Endothelial cell of umbilical vein (primary cell): ENCODE measurements around the gene ZFYVE21. TPM values are rescaled to one million over a fixed set of nuclear protein-coding genes. Genes with fewer than 3 reads are reported as not detected.

Experiments
- BruUV-seq: library from RNA; stranded (reverse); fragments of 400-500 nt; replicated peaks from 2 replicates; lab custom pipeline; 2021; lab: Mats Ljungman, UMichigan
- CTCF ChIA-PET: fragments of 300-600, 350-600 bp; sonication (Branson Sonifier 250); formaldehyde crosslinking; loops from one replicate; lab custom pipeline; 2021; ENCODE audit warnings: antibody characterized with exemption, inconsistent platforms; lab: Charles Lee
- POLR2A ChIA-PET: fragments of 300-600, 350-600 bp; sonication (Branson Sonifier 250); formaldehyde crosslinking; loops from one replicate; lab custom pipeline; 2021; ENCODE audit warnings: antibody characterized with exemption, inconsistent platforms; lab: Charles Lee
- DNase-seq: peaks from one replicate; pipeline ENCODE4 v3.0.0-alpha.2; 2011; ENCODE audit warnings: low read depth, low spot score
- FAIRE-seq: peaks from 2 replicates; lab custom pipeline; 2011; peaks lifted over from hg19 to GRCh38; lab: Jason Lieb, UNC
- H2AFZ ChIP-seq: 2 replicates; pipeline ENCODE4 v1.6.0; 2012; ENCODE audit warnings: low read depth, low read length, control low read depth, inconsistent platforms
- H3K27ac ChIP-seq: 2 replicates; pipeline ENCODE4 v1.5.1; 2011; ENCODE audit warnings: low read depth, mild to moderate bottlenecking, control low read depth, low read length, moderate library complexity; ENCODE audit not compliant: insufficient read depth
- H3K27me3 ChIP-seq, 2 experiments: 2 replicates each; pipeline versions ENCODE4 v1.6.0 to v1.6.1; 2011; ENCODE audit warnings: low read length in 2 of 2, mixed read lengths in 1 of 2; ENCODE audit not compliant: control insufficient read depth in 2 of 2, insufficient read depth in 2 of 2
- H3K36me3 ChIP-seq, 2 experiments: 2 replicates in 1 of 2; 3 replicates in 1 of 2; pipeline ENCODE4 v1.5.1; 2011; ENCODE audit warnings: low read length in 2 of 2, mild to moderate bottlenecking in 1 of 2, moderate library complexity in 1 of 2; ENCODE audit not compliant: control insufficient read depth in 2 of 2, insufficient read depth in 2 of 2; ENCODE audit errors: extremely low read depth in 1 of 2
- H3K4me1 ChIP-seq: 3 replicates; pipeline ENCODE4 v1.5.1; 2011; ENCODE audit warnings: mild to moderate bottlenecking, low read length; ENCODE audit not compliant: control insufficient read depth, insufficient read depth; ENCODE audit errors: extremely low read depth
- H3K4me2 ChIP-seq: 2 replicates; pipeline ENCODE4 v1.6.1; 2011; ENCODE audit warnings: low read length, control low read depth, mixed read lengths; ENCODE audit not compliant: insufficient read depth
- H3K4me3 ChIP-seq, 3 experiments: fragments of 200-600 bp in 1 of 3; sonication (generic), shearing (Covaris generic) in 1 of 3; replicated peaks in 1 of 3; 2 replicates each; pipeline ENCODE4 v1.5.1; 2011 to 2016; ENCODE audit warnings: control low read depth in 3 of 3, low read length in 3 of 3, mild to moderate bottlenecking in 2 of 3, inconsistent platforms in 1 of 3, low read depth in 1 of 3, moderate library complexity in 1 of 3; ENCODE audit not compliant: insufficient read depth in 1 of 3
- H3K79me2 ChIP-seq: 2 replicates; pipeline ENCODE4 v1.6.0; 2012; ENCODE audit warnings: low read length, inconsistent platforms; ENCODE audit not compliant: control insufficient read depth, insufficient read depth
- H3K9ac ChIP-seq: replicated peaks from 2 replicates; pipeline ENCODE3; 2011; ENCODE audit warnings: low read length, control low read depth; ENCODE audit not compliant: insufficient read depth; ENCODE audit errors: extremely low read depth
- H3K9me1 ChIP-seq: replicated peaks from 3 replicates; pipeline ENCODE4 v1.6.0; 2011; ENCODE audit warnings: mild to moderate bottlenecking, low read length; ENCODE audit not compliant: control insufficient read depth, insufficient read depth; ENCODE audit errors: extremely low read depth
- H3K9me3 ChIP-seq: replicated peaks from 2 replicates; pipeline ENCODE4 v1.5.1; 2012; ENCODE audit warnings: low read length, inconsistent platforms; ENCODE audit not compliant: control insufficient read depth, insufficient read depth
- H4K20me1 ChIP-seq: replicated peaks from 2 replicates; pipeline ENCODE3; 2011; ENCODE audit warnings: mild to moderate bottlenecking, low read length; ENCODE audit not compliant: control insufficient read depth, insufficient read depth; ENCODE audit errors: extremely low read depth
- EZH2 ChIP-seq: IDR thresholded peaks from 2 replicates; pipeline ENCODE4 v1.6.1; 2012; ENCODE audit warnings: borderline replicate concordance, low read depth, mild to moderate bottlenecking, moderate library complexity, low read length, inconsistent platforms; ENCODE audit not compliant: severe bottlenecking
- FOS ChIP-seq: IDR thresholded peaks from 2 replicates; pipeline ENCODE4 v1.6.1; 2011; ENCODE audit warnings: mild to moderate bottlenecking, low read length, moderate library complexity, borderline replicate concordance; ENCODE audit not compliant: insufficient read depth
- GATA2 ChIP-seq: IDR thresholded peaks from 2 replicates; pipeline ENCODE4 v1.7.0; 2011; ENCODE audit warnings: low read depth, mild to moderate bottlenecking, moderate library complexity, mixed read lengths, low read length; ENCODE audit not compliant: insufficient read length, insufficient read depth
- JUN ChIP-seq: IDR thresholded peaks from 2 replicates; pipeline ENCODE4 v1.6.1; 2011; ENCODE audit warnings: borderline replicate concordance, low read depth; ENCODE audit not compliant: insufficient read length, insufficient read depth
- MYC ChIP-seq: IDR thresholded peaks from one replicate; pipeline ENCODE4 v1.6.1; 2011; ENCODE audit warnings: mild to moderate bottlenecking, low read depth, low read length
- POLR2A ChIP-seq: IDR thresholded peaks from 2 replicates; pipeline ENCODE4 v1.6.1; 2012; ENCODE audit warnings: low read depth, mild to moderate bottlenecking, control low read depth, low read length
- POLR2AphosphoS5 ChIP-seq: IDR thresholded peaks from 2 replicates; pipeline ENCODE4 v1.6.1; 2012; ENCODE audit warnings: low read depth, mild to moderate bottlenecking, control low read depth, low read length, moderate library complexity; ENCODE audit not compliant: insufficient read depth
- dilution Hi-C: fragments of 300-500 bp; cut with MboI; formaldehyde crosslinking; loops from one replicate; pipeline ENCODE4 v1.15.0; 2019; ENCODE audit warnings: low sequenced_read_pairs; ENCODE audit not compliant: extremely low pct_ligation_motif_present
- intact Hi-C: fragments of 100-400 bp; cut with micrococcal nuclease; formaldehyde crosslinking; loops from one replicate; pipeline ENCODE4 v1.10.0; 2022
- polyA plus RNA-seq, 4 experiments: library from polyadenylated mRNA; depleted of rRNA in 3 of 4; stranded (reverse) in 3 of 4; unstranded in 1 of 4; fragments of >200 nt; gene quantifications; 2 replicates each; pipeline versions ENCODE4 v1.2.1 to v1.2.3, GENCODE V29; 2011 to 2012; ENCODE audit warnings: missing spikeins in 1 of 4
- total RNA-seq: library from RNA; stranded (reverse); gene quantifications from 2 replicates; pipeline ENCODE4 v1.2.3, GENCODE V29; 2021
- TF ChIP-seq, protein P1 (sequence below), 2 donors: IDR thresholded peaks; 1 replicate in 1 of 2; 2 replicates in 1 of 2; pipeline ENCODE4 v1.5.1; 2011; ENCODE audit warnings: low read length in 2 of 2, mild to moderate bottlenecking in 2 of 2, moderate library complexity in 2 of 2, control low read depth in 1 of 2, inconsistent platforms in 1 of 2, low read depth in 1 of 2; ENCODE audit not compliant: insufficient read depth in 1 of 2; ENCODE audit errors: extremely low read depth in 1 of 2
- TF ChIP-seq, protein P2 (sequence below): IDR thresholded peaks from 2 replicates; pipeline ENCODE4 v1.6.1; 2011; ENCODE audit not compliant: insufficient read depth, insufficient read length

Gene ZFYVE21
- total and polyA plus RNA-seq, 2 donors (not counting 3 experiments of a cell fraction or from before 2014, with no cell fraction given), result 54.5 to 98.3 TPM

DNA sequence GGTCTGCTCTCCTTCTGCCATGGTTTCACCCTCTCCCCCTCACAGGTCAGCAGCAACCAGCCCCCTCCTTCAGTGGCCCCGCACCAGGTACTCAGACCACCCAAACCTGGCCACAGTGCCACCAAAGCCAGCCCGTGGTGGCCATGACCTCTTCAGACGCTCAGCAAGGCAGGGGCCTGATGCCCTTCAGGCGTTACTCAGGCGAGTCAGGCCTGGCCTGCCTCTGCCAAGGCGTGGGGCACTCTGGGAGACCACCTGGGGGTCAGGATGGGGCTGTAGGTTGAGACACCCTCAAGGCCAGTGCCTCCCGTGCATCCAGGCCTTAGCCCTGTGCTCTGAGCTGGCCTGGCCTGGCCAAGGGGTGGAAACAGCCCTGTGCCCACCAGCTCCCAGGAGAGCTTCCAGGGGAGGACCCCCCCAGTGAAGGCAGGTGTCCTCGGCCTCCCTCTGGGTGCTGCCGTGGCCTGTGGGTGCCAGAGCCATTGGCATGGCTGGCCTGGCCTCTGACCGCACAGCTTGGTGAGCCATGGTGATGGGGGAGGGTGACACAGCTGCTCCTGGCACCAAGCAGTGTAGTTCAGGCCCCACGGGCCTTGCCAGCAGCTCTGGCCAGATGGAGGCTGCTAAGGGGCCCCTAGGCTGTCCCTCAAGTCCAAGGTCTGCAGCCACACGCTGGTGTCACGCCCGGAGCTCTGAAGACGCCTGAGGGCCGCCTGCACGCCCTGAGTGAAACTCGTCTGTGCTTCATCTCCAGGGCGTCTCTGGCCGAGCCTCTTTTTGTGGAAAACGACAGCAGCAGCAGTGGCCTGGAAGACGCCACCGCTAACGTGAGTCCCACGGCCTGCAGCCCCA lies 15.5 kb upstream of the ZFYVE21 start:
- Histone ChIP-seq H3K4me1 (peaks cover 34% of the 10 kb centered on the region), H3K9me1 (no peaks in the 10 kb centered on the region), H3K27me3 (no peaks in the 10 kb centered on the region), H3K27ac (no peak overlapping the region), H3K9me3 (no peaks in the 10 kb centered on the region), H3K4me2 (no peak overlapping the region), H3K4me3 (no peak overlapping the region), H3K79me2 (peaks cover 2% of the 10 kb centered on the region), H4K20me1 (no peaks in the 10 kb centered on the region), H2AFZ (no peak overlapping the region), H3K9ac (no peak overlapping the region), H3K36me3 (peaks cover 0 to 23% of the 10 kb centered on the region in 2 experiments)
- POLR2A ChIA-PET, result no interaction called here
- no TSS peak for BruUV-seq
- TF ChIP-seq GATA2 (no peak), EZH2 (no peak), MYC (no peak), POLR2A (no peak), POLR2AphosphoS5 (no peak), FOS (no peak), JUN (no peak)
- TF ChIP-seq, protein P1, sequence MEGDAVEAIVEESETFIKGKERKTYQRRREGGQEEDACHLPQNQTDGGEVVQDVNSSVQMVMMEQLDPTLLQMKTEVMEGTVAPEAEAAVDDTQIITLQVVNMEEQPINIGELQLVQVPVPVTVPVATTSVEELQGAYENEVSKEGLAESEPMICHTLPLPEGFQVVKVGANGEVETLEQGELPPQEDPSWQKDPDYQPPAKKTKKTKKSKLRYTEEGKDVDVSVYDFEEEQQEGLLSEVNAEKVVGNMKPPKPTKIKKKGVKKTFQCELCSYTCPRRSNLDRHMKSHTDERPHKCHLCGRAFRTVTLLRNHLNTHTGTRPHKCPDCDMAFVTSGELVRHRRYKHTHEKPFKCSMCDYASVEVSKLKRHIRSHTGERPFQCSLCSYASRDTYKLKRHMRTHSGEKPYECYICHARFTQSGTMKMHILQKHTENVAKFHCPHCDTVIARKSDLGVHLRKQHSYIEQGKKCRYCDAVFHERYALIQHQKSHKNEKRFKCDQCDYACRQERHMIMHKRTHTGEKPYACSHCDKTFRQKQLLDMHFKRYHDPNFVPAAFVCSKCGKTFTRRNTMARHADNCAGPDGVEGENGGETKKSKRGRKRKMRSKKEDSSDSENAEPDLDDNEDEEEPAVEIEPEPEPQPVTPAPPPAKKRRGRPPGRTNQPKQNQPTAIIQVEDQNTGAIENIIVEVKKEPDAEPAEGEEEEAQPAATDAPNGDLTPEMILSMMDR (IDR thresholded peaks at IDR 0.05; ENCODE audit: extremely low read depth in 1 of 2, insufficient read depth in 1 of 2, low read depth in 1 of 2, low read length in 2 of 2), result no peak
- TF ChIP-seq, protein P2, sequence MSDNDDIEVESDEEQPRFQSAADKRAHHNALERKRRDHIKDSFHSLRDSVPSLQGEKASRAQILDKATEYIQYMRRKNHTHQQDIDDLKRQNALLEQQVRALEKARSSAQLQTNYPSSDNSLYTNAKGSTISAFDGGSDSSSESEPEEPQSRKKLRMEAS, result no peak
- CTCF ChIA-PET, result no interaction called here
- dilution Hi-C loops, result no loop called here
- intact Hi-C loops, result no loop called here
- DNase-seq (no peak), FAIRE-seq (no peak)
